Stimulated activated CD8-positive, alpha-beta memory T cell treated with anti-CD3 and anti-CD28 coated beads, Interleukin-2, amount 100 ng/mL, for 1 hour (primary cell): ENCODE data around the gene U2AF2.

Experiments used
- DNase-seq, 2 donors: peaks; one replicate each; pipeline ENCODE4 v3.0.0-alpha.2; 2020; ENCODE audit warnings: low read depth in 2 of 2

Gene U2AF2

DNA sequence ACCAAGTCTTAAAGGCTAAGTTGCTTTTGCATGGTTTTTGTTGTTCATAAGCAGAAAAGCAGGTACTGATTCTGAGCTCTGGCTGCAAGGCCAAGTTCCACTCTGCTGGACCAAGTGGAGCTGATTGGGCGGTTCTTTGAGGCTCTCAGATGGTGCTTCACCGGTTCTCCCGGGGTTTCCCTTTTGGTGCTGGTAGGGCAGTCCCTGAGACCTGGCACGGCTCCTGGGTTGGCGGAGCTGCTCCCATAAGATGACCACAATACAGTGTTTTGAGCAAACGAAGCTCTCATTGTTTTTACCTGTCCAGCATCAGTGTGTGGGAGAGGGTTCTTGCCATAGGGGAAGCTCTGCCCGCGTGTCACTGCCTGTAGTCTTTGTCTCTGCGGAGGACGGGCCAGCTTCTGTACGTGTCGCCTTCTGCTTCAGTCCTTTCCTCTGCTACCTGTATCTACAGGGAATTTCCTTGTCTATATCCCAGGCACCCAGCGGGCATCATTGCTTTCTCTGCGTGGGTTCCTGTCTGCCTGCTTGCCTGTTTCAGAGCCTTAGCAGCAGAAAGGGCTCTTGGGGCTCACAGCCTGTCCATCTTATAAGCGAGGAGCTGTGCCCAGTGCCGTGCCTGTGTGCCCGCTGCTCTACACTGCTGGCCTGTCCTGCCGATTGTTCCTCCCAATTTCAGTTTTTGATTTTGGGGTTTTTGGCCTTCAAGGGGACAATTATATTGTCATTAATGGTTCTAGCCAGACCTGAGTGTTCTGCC, 2.3 kb downstream of the U2AF2 start:
- no peak for DNase-seq

GRCh38 chr19:55658846-55659459, 4.1 kb downstream of the U2AF2 start:
- DNase-seq: no peak

DNA sequence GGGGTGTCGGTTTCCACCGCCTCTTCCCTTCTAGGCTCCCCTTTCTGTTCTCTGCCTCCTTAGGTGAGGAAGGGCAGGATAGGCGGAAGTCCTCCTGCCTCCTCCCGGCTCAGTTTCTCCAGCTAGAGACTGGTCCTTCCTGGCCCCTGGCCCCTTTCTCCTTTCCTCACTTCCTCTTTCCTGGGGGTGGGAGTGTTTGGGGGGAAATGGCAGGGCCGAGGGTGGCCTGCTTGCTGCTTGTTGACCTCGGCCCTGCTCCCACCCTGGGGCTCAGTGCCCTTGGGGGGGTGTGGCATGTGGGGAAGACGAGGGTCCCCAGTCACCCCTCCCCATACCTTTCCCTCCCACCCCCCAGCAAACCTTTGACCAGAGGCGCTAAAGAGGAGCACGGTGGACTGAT, 5.0 kb downstream of the U2AF2 start:
- DNase-seq: no peak

- no peak for DNase-seq
Measured at GRCh38 chr19:55660404-55660803, 5.6 kb downstream of the U2AF2 start.

- no peak for DNase-seq
Measured at GRCh38 chr19:55660991-55661390, 6.2 kb downstream of the U2AF2 start.

GRCh38 chr19:55661826-55662225, 7.0 kb downstream of the U2AF2 start:
- DNase-seq: no peak

GRCh38 chr19:55663846-55664536, 9.2 kb downstream of the U2AF2 start:
- no peak for DNase-seq

GRCh38 chr19:55666343-55667005, 11.6 kb downstream of the U2AF2 start:
- DNase-seq: no peak

DNA sequence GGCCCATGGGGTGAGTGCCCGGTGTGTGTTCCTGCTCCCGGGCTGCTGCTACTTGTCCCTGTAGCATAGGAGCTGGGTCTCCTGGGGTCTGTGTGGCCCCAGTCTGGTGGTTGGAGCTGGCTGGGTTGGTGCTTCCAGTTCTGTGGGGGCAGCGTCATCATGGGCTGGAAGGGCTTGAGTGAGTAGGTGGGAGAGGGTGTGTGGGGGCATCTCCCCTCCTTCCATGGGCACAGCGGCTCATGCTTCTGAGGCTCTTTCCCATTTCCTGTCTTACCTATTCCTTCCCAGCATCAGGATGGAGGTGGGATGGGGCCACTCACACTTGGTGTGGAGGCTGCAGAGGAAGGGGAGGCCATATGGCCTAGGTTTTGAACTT, 12.2 kb downstream of the U2AF2 start:
- DNase-seq: no peak

GRCh38 chr19:55667511-55667910, 12.7 kb downstream of the U2AF2 start:
- no peak for DNase-seq

DNA sequence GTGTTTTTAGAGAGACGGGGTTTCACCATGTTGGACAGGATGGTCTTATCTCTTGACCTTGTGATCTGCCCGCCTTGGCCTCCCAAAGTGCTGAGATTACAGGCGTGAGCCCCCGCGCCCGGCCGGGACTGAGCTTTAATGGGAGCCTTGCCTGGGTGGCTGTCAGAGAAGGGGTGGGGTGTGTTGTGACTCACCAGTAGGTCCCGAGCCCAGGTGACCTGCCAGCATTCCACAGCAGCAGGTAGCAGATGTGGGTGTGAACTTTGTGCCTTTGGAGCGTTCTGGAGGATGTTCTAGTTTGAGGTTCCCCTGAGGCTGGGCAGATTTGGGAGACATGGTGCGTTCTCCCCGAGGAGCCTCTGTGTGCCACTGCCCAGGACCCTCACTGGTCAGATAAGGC, 13.1 kb downstream of the U2AF2 start:
- DNase-seq: no peak

DNA sequence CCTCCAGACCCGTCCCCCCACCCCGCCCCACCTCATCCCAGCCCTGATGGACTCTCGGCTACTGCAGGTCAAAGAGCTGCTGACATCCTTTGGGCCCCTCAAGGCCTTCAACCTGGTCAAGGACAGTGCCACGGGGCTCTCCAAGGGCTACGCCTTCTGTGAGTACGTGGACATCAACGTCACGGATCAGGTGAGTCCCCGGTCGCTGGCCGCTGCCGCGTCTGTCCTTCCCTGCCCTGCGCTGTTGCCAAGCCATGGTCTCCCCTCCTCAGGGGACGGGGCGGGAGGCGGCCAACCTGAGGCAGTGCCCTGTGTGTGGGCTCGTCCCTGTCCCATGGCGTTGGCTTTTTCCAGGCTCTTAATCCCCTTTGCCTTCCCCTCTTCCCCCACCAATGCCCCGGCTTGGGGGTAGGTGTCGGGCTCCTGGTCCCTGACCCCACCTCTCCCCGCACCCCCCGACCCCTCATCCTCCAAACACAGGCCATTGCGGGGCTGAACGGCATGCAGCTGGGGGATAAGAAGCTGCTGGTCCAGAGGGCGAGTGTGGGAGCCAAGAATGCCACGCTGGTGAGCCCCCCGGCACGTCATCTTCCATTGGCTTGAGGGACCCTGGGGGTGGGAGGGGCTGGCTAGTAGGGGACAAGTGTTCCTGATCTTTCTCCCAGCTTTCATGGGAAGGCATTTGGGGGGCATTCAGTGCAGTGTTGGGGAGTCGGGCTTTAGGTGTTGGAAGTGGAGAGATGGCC, 13.9 kb downstream of the U2AF2 start:
- DNase-seq: no peak

DNA sequence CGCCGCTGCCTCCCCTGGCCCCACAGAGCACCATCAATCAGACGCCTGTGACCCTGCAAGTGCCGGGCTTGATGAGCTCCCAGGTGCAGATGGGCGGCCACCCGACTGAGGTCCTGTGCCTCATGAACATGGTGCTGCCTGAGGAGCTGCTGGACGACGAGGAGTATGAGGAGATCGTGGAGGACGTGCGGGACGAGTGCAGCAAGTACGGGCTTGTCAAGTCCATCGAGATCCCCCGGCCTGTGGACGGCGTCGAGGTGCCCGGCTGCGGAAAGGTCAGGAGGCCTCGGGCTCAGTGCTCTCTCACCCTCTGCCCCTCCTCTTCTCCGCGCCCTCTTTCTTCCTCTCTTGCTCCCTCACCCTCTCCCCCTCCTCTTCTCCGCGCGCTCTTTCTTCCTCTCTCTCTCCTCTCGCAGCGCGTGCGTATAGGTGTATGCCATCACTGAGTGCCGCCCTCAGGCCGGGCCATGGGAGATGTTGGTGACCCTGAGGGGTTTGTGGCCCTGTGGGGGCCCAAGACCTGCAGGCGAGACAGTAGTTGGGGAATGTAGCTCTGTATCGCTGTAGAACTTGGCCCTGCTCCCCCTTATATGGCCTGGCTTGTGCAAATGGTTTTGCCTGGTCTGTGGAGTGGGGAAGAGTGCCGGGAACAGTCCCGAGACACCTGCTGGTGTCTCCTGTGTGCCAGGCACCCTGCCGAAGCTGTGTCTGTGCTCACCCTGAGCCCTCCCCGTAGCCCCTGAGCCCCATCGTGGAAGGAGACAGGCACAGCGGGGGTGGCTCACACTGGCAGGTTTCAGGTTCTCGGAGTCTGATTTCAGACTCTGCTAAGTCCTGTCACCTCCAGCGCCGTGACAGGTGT, 14.8 kb downstream of the U2AF2 start:
- no peak for DNase-seq

GRCh38 chr19:55670280-55671053, 15.6 kb downstream of the U2AF2 start:
- DNase-seq: no peak

- no peak for DNase-seq
Measured at GRCh38 chr19:55671054-55671378, 16.2 kb downstream of the U2AF2 start.

DNA sequence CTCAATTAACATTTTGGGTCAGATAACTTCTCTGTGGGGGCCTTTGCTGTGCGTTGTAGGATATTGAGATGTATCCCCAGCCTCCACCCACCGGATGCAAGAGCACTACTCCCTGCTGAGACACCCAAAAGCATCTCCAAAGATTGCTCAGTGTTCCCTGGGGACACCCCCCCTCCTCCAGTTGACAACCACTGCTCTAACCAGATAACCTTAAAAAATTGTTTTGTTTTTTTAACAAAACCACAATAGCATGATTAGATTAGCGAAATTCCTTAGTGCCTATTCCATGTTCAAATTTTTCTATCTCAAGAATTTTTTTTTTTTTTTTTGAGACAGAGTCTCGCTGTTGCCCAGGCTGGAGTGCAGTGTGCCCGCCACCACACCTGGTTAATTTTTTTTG, 17.6 kb downstream of the U2AF2 start:
- DNase-seq: no peak

GRCh38 chr19:55673465-55673864, 18.6 kb downstream of the U2AF2 start:
- no peak for DNase-seq

GRCh38 chr19:55673889-55674288, 19.1 kb downstream of the U2AF2 start:
- DNase-seq: no peak

DNA sequence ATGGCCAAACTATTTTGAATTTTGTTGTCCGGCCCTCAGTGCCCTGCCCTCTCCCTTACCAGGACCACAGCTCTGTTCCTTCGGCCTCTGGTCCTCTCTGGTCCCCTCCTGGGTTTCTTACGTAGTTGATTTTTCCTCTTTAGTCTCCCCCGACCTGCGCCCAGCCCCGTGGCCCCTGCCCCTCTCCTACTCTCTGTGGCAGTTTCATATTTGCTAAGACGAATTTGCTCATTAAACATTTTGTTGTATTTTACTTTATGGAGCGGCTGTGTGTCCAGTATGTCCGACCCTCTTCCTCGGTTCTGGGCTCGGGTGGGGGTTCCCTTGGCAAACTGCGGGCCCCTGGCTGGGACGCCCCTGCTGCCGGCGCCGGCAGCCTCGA, 19.6 kb downstream of the U2AF2 start:
- DNase-seq: no peak
